ENCODE measurements around the gene KCNC3.

The KCNC3 gene

GRCh38 chr19:50329146-50329925 lies at the start of gene KCNC3:
TSS of gene KCNC3 (minus strand) at chr19:50329377. CDS start at chr19:50329082, 295 bp downstream.
- DNase-seq = peak; percentile 99

- no peak for DNase-seq
Observed at GRCh38 chr19:50378863-50379236, 49.7 kb upstream of the KCNC3 start.

- DNase-seq = no peak
Observed at GRCh38 chr19:50378169-50378862, 49.1 kb upstream of the KCNC3 start.

- DNase-seq = no peak
Observed at GRCh38 chr19:50377517-50377916, 48.3 kb upstream of the KCNC3 start.

GRCh38 chr19:50377051-50377461 lies 47.9 kb upstream of the KCNC3 start:
- DNase-seq = peak; percentile 79

- peak; percentile 96 for DNase-seq
Observed at GRCh38 chr19:50376166-50377050, 47.2 kb upstream of the KCNC3 start, which contains the start of gene NR1H2. TSS of gene NR1H2 (plus strand) at chr19:50376457. CDS start at chr19:50377606, 1,149 bp downstream.

- DNase-seq = no peak
Observed at GRCh38 chr19:50371914-50372475, 42.8 kb upstream of the KCNC3 start.

GRCh38 chr19:50368649-50369570 lies 39.7 kb upstream of the KCNC3 start:
- peak; percentile 86 for DNase-seq

GRCh38 chr19:50365434-50366306 lies 36.5 kb upstream of the KCNC3 start, which contains the start of gene NAPSA:
TSS of gene NAPSA (minus strand) at chr19:50365639. CDS start at chr19:50365621, 18 bp downstream.
- DNase-seq = peak; percentile 41

GRCh38 chr19:50362656-50363424 lies 33.7 kb upstream of the KCNC3 start:
- peak; percentile 69 for DNase-seq

GRCh38 chr19:50362030-50362412 lies 32.8 kb upstream of the KCNC3 start:
- DNase-seq = peak; percentile 48

- peak; percentile 73 for DNase-seq
Observed at GRCh38 chr19:50361290-50362029, 32.3 kb upstream of the KCNC3 start.

- no peak for DNase-seq
Observed at GRCh38 chr19:50359328-50359818, 30.2 kb upstream of the KCNC3 start.

- DNase-seq = peak; percentile 84
Observed at GRCh38 chr19:50358483-50359327, 29.5 kb upstream of the KCNC3 start.

GRCh38 chr19:50357178-50358100 lies 28.3 kb upstream of the KCNC3 start:
- DNase-seq = peak; percentile 92

GRCh38 chr19:50356691-50357177 lies 27.6 kb upstream of the KCNC3 start:
- no peak for DNase-seq
